Hepatocyte (in vitro differentiated cells): ENCODE measurements around the gene DCAF12. TPM values are rescaled to one million over a fixed set of nuclear protein-coding genes. Genes with fewer than 3 reads are reported as not detected.

Source experiments
- DNase-seq: peaks from one replicate; pipeline ENCODE4 v3.0.0-alpha.2; 2016; ENCODE audit warnings: low spot score
- H2AFZ ChIP-seq: fragments of 200-600 bp; sonication (generic); 2 replicates; pipeline ENCODE4 v1.6.0; 2016; ENCODE audit warnings: antibody characterized with exemption, mild to moderate bottlenecking
- H3K27ac ChIP-seq: fragments of 200-600 bp; sonication (generic); 2 replicates; pipeline ENCODE4 v1.5.1; 2016; ENCODE audit warnings: mild to moderate bottlenecking
- H3K27me3 ChIP-seq: fragments of 200-600 bp; sonication (generic); 2 replicates; pipeline ENCODE4 v1.6.1; 2016
- H3K36me3 ChIP-seq: fragments of 200-600 bp; sonication (generic); replicated peaks from 2 replicates; pipeline ENCODE4 v1.5.1; 2016; ENCODE audit warnings: low read depth; ENCODE audit not compliant: insufficient read depth
- H3K4me1 ChIP-seq: fragments of 200-600 bp; sonication (generic); 2 replicates; pipeline ENCODE4 v1.5.1; 2016; ENCODE audit warnings: mild to moderate bottlenecking, moderate library complexity; ENCODE audit not compliant: insufficient read depth
- H3K4me2 ChIP-seq: fragments of 200-600 bp; sonication (generic); 2 replicates; pipeline ENCODE4 v1.6.0; 2016
- H3K4me3 ChIP-seq: fragments of 200-600 bp; sonication (generic); 2 replicates; pipeline ENCODE4 v1.5.1; 2016; ENCODE audit warnings: mild to moderate bottlenecking
- H3K79me2 ChIP-seq: fragments of 200-600 bp; sonication (generic); 2 replicates; pipeline ENCODE4 v1.6.0; 2017; ENCODE audit warnings: mild to moderate bottlenecking
- H3K9me2 ChIP-seq: fragments of 200-600 bp; sonication (generic); replicated peaks from 2 replicates; pipeline ENCODE4 v1.6.0; 2017; ENCODE audit warnings: mild to moderate bottlenecking; ENCODE audit not compliant: insufficient read depth
- H3K9me3 ChIP-seq: fragments of 200-600 bp; sonication (generic); 2 replicates; pipeline ENCODE4 v1.5.1; 2016; ENCODE audit warnings: low read depth, mild to moderate bottlenecking
- H4K20me1 ChIP-seq: fragments of 200-600 bp; sonication (generic); 2 replicates; pipeline ENCODE4 v1.6.0; 2016; ENCODE audit warnings: mild to moderate bottlenecking; ENCODE audit not compliant: insufficient read depth, poor library complexity, severe bottlenecking
- CTCF ChIP-seq: fragments of 200-600 bp; sonication (generic); IDR thresholded peaks from 2 replicates; pipeline ENCODE4 v1.5.1; 2016; ENCODE audit warnings: antibody characterized with exemption, mild to moderate bottlenecking; ENCODE audit not compliant: poor library complexity
- EZH2 ChIP-seq: fragments of 200-600 bp; sonication (generic); IDR thresholded peaks from 2 replicates; pipeline ENCODE4 v1.6.1; 2016; ENCODE audit warnings: antibody characterized with exemption, mild to moderate bottlenecking, borderline replicate concordance
- EZH2phosphoT487 ChIP-seq: fragments of 200-600 bp; sonication (generic); IDR thresholded peaks from one replicate; pipeline ENCODE4 v1.6.1; 2018; ENCODE audit warnings: antibody characterized with exemption, mild to moderate bottlenecking, low read depth, moderate library complexity; ENCODE audit not compliant: unreplicated experiment, severe bottlenecking
- WGBS: methylation state at CpG from one replicate; pipeline ENCODE4 v1.1.6; 2016; ENCODE audit warnings: low lambda C conversion rate; ENCODE audit errors: missing lambda C conversion rate; 5-methylcytosine and 5-hydroxymethylcytosine counted together
- polyA plus RNA-seq: library from polyadenylated mRNA; unstranded; fragments of >200 nt; fragmentation: Nextera tagmentation; extraction: Ambion mirVana; gene quantifications from 2 replicates; pipeline ENCODE4 v1.2.1, GENCODE V29; 2016
- total RNA-seq: library from RNA; depleted of rRNA; stranded (reverse); fragments of >200 nt; gene quantifications from 2 replicates; pipeline ENCODE4 v1.2.3, GENCODE V29; 2014

DCAF12 gene
- total and polyA plus RNA-seq, 2 experiments from 2014 or later = 23.9 to 43.3 TPM

- H3K27me3 ChIP-seq = no peaks in the 10 kb centered on the region
- peak overlapping the region; percentile 64 for H3K4me2 ChIP-seq
- no peak overlapping the region for H3K4me3 ChIP-seq
- DNase-seq = peak; percentile 90
- no peaks in the 10 kb centered on the region for H3K79me2 ChIP-seq
- H3K27ac ChIP-seq = peak overlapping the region; percentile 93
- H2AFZ ChIP-seq = peak overlapping the region; percentile 48
- H3K9me3 ChIP-seq = no peaks in the 10 kb centered on the region
- no peaks in the 10 kb centered on the region for H4K20me1 ChIP-seq
- peaks cover 34% of the 10 kb centered on the region for H3K4me1 ChIP-seq
- H3K36me3 ChIP-seq = no peaks in the 10 kb centered on the region
- WGBS = 18% methylated on average over 5 of the region's 5 CpGs
- H3K9me2 ChIP-seq = no peaks in the 10 kb centered on the region
- TF ChIP-seq CTCF (no peak), EZH2 (no peak), EZH2phosphoT487 (no peak)
Observed at GRCh38 chr9:34072868-34073590, 53.5 kb downstream of the DCAF12 start.

GRCh38 chr9:34072410-34072809 lies 54.1 kb downstream of the DCAF12 start:
- peak overlapping the region; percentile 93 for H3K27ac ChIP-seq
- WGBS = 63% methylated on average over 2 of the region's 2 CpGs
- DNase-seq = peak; percentile 33
- H3K4me1 ChIP-seq = peaks cover 34% of the 10 kb centered on the region
- peak overlapping the region; percentile 63 for H3K4me2 ChIP-seq
- no peak for TF ChIP-seq EZH2
- TF ChIP-seq EZH2phosphoT487 = no peak
- no peak for TF ChIP-seq CTCF
- H3K36me3 ChIP-seq = no peaks in the 10 kb centered on the region
- H3K4me3 ChIP-seq = no peak overlapping the region
- H2AFZ ChIP-seq = peak overlapping the region; percentile 48
- H4K20me1 ChIP-seq = no peaks in the 10 kb centered on the region
- no peaks in the 10 kb centered on the region for H3K79me2 ChIP-seq
- no peaks in the 10 kb centered on the region for H3K9me2 ChIP-seq
- no peaks in the 10 kb centered on the region for H3K27me3 ChIP-seq
- H3K9me3 ChIP-seq = no peaks in the 10 kb centered on the region

DNA sequence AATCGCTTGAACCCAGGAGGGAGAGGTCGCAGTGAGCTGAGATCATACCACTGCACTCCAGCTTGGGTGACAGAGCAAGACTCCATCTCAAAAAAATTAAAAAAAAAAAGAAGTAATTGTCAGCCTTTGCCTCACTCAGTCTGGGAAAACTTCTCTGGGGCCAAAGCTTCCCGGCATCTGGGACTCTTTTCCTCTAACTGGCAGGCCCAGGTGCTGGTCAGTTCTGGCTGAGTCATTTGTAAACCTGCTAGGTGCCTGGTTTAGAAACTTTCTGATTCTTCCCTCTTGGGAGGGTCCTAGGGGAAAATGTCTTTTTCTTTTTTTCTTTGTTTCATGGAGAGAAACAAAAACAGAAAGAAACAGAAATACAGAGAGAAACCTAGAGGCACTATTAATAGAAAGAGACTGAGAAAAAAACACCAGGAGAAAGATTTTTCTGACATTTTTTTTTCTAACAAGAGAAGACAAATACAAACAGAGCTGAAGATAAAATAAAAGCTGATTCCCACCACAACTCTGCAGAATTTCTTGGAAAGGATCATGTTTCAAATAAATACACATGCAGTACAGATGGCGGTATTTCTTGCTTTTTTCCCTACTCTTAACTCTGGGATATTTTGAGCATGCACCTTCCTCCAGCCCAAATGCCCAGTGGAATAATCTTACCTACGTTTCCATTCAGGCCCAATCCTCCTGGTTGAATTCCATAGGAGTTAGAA lies 55.7 kb downstream of the DCAF12 start:
- H3K4me3 ChIP-seq = no peak overlapping the region
- no peaks in the 10 kb centered on the region for H3K9me3 ChIP-seq
- DNase-seq = peak; percentile 16
- peaks cover 34% of the 10 kb centered on the region for H3K4me1 ChIP-seq
- H3K79me2 ChIP-seq = no peaks in the 10 kb centered on the region
- H3K4me2 ChIP-seq = peak overlapping the region; percentile 46
- H3K9me2 ChIP-seq = no peaks in the 10 kb centered on the region
- no peaks in the 10 kb centered on the region for H4K20me1 ChIP-seq
- no peak for TF ChIP-seq CTCF
- no peak for TF ChIP-seq EZH2phosphoT487
- TF ChIP-seq EZH2 = no peak
- H3K27ac ChIP-seq = peak overlapping the region; percentile 93
- H3K36me3 ChIP-seq = no peaks in the 10 kb centered on the region
- 60% methylated on average over 5 of the region's 5 CpGs for WGBS
- H2AFZ ChIP-seq = peak overlapping the region; percentile 6
- H3K27me3 ChIP-seq = no peaks in the 10 kb centered on the region
